ENCODE measurements around the gene SMARCD3. TPM values are rescaled to one million over a fixed set of nuclear protein-coding genes. Genes with fewer than 3 reads are reported as not detected.

Gene SMARCD3
- total and polyA plus RNA-seq, 2 of the 8 experiments (the other 6 are each of a cell fraction or from before 2014, with no cell fraction given), result 3.0 to 5.6 TPM

DNA sequence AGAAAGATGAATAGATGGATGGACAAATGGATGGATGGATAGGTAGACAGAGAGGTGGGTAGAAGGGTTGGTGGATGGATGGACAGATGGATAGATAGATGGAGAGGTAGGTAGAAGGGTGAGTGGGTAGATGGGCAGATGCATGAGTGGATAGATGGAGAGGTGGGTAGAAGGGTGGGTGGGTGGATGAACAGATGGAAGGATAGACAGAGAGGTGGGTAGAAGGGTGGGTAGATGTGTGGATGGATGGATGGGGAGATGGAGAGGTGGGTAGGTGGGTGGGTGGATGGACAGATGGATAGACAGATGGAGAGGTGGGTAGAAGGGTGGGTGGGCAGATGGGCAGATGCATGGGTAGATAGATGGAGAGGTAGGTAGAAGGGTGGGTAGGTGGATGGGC, 50.6 kb downstream of the SMARCD3 start:
- H3K23me2 ChIP-seq (ENCODE audit: low read depth, low read length), result peaks cover 5% of the 10 kb centered on the region; the same call in 1 of the 2 replicates
- ChIA-PET POLR2A (ENCODE audit: partially characterized antibody) (no interaction called here), CTCF (ENCODE audit: partially characterized antibody) (no interaction called here)
- peaks cover 0 to 12% (median 3%) of the 10 kb centered on the region in 4 experiments; a peak in 3 of 7 replicates for H3K4me1 ChIP-seq (replicated peaks in 1 of 4; ENCODE audit: control insufficient read depth in 3 of 4, insufficient read depth in 4 of 4, low read length in 3 of 4)
- no peak overlapping the region for H2AK5ac ChIP-seq (ENCODE audit: low read depth, low read length)
- H2AFZ ChIP-seq (ENCODE audit: low read length), result no peak overlapping the region
- no peak overlapping the region for H2BK12ac ChIP-seq (ENCODE audit: low read depth, low read length)
- H3K14ac ChIP-seq (ENCODE audit: insufficient read length), result no peak overlapping the region
- no peak overlapping the region for H2BK15ac ChIP-seq (ENCODE audit: low read length)
- H3K4ac ChIP-seq (replicated peaks; ENCODE audit: insufficient read length, low read depth, low read length), result no peak overlapping the region
- FAIRE-seq (no peak), DNase-seq (ENCODE audit: low read depth in 1 of 2, low spot score in 2 of 2) (no peak)
- H3K56ac ChIP-seq (replicated peaks; ENCODE audit: insufficient read length, low read depth, low read length), result no peak overlapping the region
- no peak overlapping the region for H3K23ac ChIP-seq (ENCODE audit: insufficient read length)
- no peak overlapping the region for H2BK120ac ChIP-seq (replicated peaks; ENCODE audit: low read depth, low read length)
- H3K18ac ChIP-seq (ENCODE audit: extremely low read depth, low read length), result no peak overlapping the region
- H3K27ac ChIP-seq (ENCODE audit: low read depth, low read length), result no peak overlapping the region
- H4K5ac ChIP-seq (ENCODE audit: insufficient read length, low read depth, low read length), result no peak overlapping the region
- H4K91ac ChIP-seq (replicated peaks; ENCODE audit: insufficient read length, low read length), result no peak overlapping the region
- H3K4me3 ChIP-seq (ENCODE audit: extremely low read depth in 1 of 4, insufficient read depth in 2 of 4, low read depth in 3 of 4, low read length in 4 of 4), result no peak overlapping the region
- H3K79me1 ChIP-seq (ENCODE audit: low read depth, low read length), result no peaks in the 10 kb centered on the region
- no peaks in the 10 kb centered on the region for H3K79me2 ChIP-seq (ENCODE audit: control insufficient read depth in 1 of 2, insufficient read depth in 2 of 2, low read length in 2 of 2)
- peaks cover 0 to 13% (median 0%) of the 10 kb centered on the region in 4 experiments; a peak in 2 of 7 replicates for H3K27me3 ChIP-seq (replicated peaks in 1 of 4; ENCODE audit: control insufficient read depth in 3 of 4, extremely low read depth in 1 of 4, insufficient read depth in 3 of 4, low read length in 3 of 4)
- no peak overlapping the region for H3K9ac ChIP-seq (replicated peaks in 1 of 4; ENCODE audit: extremely low read depth in 1 of 4, low read depth in 3 of 4, low read length in 3 of 4)
- H2BK20ac ChIP-seq (ENCODE audit: low read length), result no peak overlapping the region
- no peaks in the 10 kb centered on the region for H3K36me3 ChIP-seq (ENCODE audit: control insufficient read depth in 2 of 4, insufficient read depth in 4 of 4, low read length in 3 of 4)
- H2BK5ac ChIP-seq (ENCODE audit: low read depth, low read length), result no peak overlapping the region
- no peak overlapping the region for H3K4me2 ChIP-seq (ENCODE audit: insufficient read depth in 1 of 2, low read depth in 2 of 2, low read length in 2 of 2)
- TF ChIP-seq CEBPB (IDR thresholded peaks at IDR 0.05; ENCODE audit: low read depth, low read length) (no peak), NANOG (IDR thresholded peaks at IDR 0.05; ENCODE audit: insufficient read depth, low read depth, low read length, poor library complexity, severe bottlenecking) (no peak), TBP (IDR thresholded peaks at IDR 0.05; ENCODE audit: low read depth, low read length) (no peak), KDM4A (IDR thresholded peaks at IDR 0.05; ENCODE audit: low read depth, low read length, severe bottlenecking) (no peak), RBBP5 (IDR thresholded peaks at IDR 0.05; ENCODE audit: borderline replicate concordance, low read depth, low read length) (no peak), ASH2L (IDR thresholded peaks at IDR 0.05; ENCODE audit: low read length) (no peak), KDM5A (IDR thresholded peaks at IDR 0.05; ENCODE audit: low read length) (no peak), CHD1 (IDR thresholded peaks at IDR 0.05; ENCODE audit: low read depth, low read length) (no peak), POU5F1 (IDR thresholded peaks at IDR 0.05; ENCODE audit: low read depth, low read length) (no peak), POLR2AphosphoS5 (IDR thresholded peaks at IDR 0.05; ENCODE audit: low read depth, low read length) (no peak), SP1 (IDR thresholded peaks at IDR 0.05; ENCODE audit: low read depth, low read length) (no peak)
- TF ChIP-seq, protein P1, sequence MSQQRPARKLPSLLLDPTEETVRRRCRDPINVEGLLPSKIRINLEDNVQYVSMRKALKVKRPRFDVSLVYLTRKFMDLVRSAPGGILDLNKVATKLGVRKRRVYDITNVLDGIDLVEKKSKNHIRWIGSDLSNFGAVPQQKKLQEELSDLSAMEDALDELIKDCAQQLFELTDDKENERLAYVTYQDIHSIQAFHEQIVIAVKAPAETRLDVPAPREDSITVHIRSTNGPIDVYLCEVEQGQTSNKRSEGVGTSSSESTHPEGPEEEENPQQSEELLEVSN (IDR thresholded peaks at IDR 0.05), result no peak
- H4K8ac ChIP-seq (ENCODE audit: extremely low read depth, insufficient read depth, low read length), result no peak overlapping the region
- no peaks in the 10 kb centered on the region for H4K20me1 ChIP-seq (replicated peaks in 1 of 2; ENCODE audit: control insufficient read depth in 1 of 2, insufficient read depth in 2 of 2, low read length in 2 of 2)
- no peaks in the 10 kb centered on the region for H3K9me3 ChIP-seq (ENCODE audit: insufficient read depth in 2 of 2, low read depth in 1 of 2, low read length in 1 of 2)

Measured in H1 (cell line).